NK-92 (cell line): Measurements from ENCODE around the gene ZNF580.

ENCODE experiments used
- DNase-seq: peaks from one replicate; lab custom pipeline; 2025; ENCODE audit not compliant: unreplicated experiment; lab: John Stamatoyannopoulos, UW

The ZNF580 gene

DNA sequence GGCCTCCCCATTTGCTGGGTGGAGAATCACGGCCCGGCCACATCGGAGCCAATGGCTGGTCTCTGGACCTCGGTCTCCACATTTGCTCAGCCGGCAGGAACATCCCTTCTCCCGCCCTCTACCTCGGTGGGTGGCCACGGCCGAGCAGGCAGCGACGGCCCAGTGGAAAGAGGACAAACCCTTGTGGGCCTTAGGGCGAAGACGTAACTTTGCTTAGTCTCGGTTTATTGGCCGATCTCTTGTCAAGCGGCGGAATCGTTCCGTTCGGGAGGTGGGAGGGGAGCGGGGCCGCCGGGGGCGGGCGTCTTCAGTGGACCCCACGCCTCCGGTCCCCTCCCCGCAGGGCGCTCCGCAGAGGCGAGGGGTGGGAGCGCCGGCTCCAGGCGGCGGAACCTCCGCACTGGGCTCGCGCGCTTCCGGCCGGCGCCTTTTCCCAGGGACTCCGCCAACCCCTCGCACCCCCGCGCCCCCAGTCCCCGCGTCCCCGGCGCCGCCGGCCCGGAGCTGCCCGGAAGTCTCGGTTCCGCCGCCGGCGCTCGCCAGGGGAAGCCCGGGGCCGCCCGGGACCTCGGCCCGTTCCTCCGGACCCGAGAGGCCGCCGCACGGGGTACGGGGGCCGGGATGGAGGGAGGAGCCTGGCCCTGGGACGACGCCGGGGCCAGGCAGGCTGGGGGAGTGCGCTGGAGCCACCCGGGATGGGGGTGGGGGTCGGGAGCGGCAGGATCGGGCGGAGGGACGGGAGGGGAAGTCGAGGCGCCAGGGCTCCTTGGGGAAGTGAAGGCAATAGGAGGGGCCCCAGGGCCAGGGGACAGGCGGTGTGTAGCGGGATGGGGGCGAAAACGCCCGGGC lies at the start of gene ZNF580:
Gene ZNF580, plus strand, starts transcription at position 426 of the 849 bp plus-strand sequence. CDS start 1,507 bp downstream, outside the sequence.
- no peak for DNase-seq

DNA sequence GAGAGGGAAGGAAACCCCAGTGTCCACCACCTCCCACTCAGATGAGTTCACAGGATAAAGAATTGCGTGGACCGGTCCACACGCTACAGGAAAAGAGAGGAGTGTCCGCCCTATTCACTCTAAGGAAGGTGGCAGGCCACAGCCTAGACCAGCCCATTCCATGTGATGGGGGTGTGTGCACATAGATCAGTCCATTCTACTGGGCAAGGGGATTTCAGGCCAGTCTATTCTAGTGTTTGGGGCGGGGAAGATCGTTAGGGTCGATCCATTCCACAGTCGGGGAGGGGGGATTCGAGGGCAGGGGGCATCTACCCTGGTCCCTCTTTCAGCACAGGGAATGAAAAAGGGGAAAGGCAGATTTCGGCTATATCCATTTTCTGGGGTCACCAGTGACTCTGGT lies 49.2 kb upstream of the ZNF580 start:
- no peak for DNase-seq

DNA sequence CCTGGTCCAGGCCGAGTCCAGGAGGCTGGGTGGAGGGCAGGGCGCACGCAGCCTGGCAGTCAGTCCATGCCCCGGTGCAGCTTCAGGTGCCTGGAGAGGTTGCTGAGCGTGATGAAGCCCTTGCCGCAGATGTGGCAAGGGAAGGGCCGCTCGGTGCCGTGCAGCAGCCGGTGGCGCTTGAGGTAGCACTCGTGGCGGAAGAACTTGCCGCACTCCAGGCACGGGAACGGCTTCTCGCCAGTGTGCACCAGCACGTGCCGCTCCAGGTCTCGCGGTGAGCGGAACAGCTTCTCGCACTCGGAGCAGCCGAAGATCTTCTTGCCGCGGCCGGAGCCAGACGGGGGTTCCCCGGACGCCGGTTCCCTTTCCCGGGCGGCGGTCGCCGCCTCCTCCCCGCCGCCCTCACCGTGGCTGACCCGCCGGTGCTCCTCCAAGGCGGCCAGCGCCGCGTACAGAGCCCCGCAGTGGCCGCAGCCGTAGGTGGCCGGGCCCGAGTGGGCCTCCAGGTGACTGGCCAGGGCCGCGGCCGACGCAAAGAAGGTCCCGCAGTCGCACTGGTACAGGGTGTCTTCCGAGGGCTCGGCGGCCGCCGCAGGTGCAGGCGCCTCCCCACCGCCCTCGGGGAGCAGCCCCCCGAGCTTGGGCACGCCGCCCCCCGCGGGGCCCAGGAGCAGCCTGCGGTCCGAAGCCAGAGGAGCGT lies 48.3 kb upstream of the ZNF580 start:
- DNase-seq, result no peak

- DNase-seq, result no peak
Observed at GRCh38 chr19:55593096-55593772, 47.6 kb upstream of the ZNF580 start.

- DNase-seq, result no peak
Observed at GRCh38 chr19:55594996-55595545, 45.7 kb upstream of the ZNF580 start.

- no peak for DNase-seq
Observed at GRCh38 chr19:55596304-55596703, 44.5 kb upstream of the ZNF580 start.

GRCh38 chr19:55597501-55597921 lies 43.3 kb upstream of the ZNF580 start:
- no peak for DNase-seq

DNA sequence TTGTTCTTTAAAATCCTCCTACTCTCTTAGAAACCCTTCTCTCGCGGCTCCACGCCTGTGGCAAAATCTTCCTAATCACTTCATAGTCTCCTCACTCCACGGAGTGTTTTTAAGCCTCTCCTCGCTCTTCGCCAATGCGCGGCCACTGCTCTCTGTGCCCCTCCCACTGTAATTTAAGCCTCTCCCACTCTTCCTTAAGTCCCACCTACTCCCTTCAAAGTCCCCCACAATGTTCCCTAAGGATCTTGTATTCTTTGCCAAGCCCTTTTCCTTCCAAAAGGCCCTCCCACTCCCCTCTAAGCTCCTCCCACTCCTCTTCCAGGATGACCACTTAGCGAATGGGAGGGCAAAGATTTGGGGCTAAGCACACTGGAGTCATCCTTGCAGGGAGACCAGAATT lies 42.8 kb upstream of the ZNF580 start:
- DNase-seq, result no peak

GRCh38 chr19:55598719-55599467 lies 41.9 kb upstream of the ZNF580 start:
- DNase-seq, result peak; percentile 58

- DNase-seq, result peak; percentile 82
Observed at GRCh38 chr19:55599468-55599841, 41.3 kb upstream of the ZNF580 start, which contains the start of gene FIZ1. FIZ1 (minus strand) TSS chr19:55599517; CDS start chr19:55597865, 1,652 bp downstream.

GRCh38 chr19:55599842-55600661 lies 40.8 kb upstream of the ZNF580 start, which contains the start of gene ZNF524:
ZNF524 (plus strand) TSS chr19:55600288; CDS start chr19:55602113, 1,825 bp downstream.
- DNase-seq, result peak; percentile 42

DNA sequence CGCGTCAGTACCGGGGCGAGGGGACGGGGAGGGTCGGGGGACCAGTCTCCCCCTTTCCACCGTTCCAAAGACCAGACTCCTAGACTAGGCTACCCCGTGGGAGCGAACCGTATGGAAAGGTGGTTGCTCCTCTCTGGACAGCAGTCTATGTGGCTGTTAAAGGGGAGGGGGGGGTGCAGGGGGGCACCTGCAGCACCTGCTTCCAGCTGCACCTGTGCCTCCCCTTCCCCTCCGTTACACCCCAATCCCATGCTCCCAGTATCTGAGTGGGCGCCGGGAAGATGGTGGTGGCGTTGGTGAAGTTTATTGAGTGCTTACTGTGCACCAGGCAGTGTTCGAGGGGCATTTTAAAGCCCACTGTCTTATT lies 40.2 kb upstream of the ZNF580 start:
- DNase-seq, result no peak

DNA sequence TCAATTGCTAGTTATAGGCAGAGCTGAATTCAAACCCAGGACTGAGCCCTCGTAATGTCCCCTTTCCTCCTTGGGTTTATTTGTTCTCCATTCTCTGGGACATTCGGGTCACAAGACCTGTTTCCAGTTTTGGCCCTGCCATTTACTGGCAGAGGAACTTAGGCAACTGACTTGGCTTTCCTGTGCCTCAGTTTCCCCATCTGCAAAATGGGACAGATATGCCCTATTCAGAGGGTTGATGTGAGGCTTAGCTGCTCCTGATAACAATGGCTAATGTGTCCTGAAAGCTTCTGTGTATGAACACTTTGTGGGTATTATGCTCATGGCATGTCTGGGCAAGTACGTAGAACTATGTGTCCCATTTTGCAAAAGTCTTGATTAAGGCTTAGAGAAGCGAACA lies 39.7 kb upstream of the ZNF580 start:
- no peak for DNase-seq

DNA sequence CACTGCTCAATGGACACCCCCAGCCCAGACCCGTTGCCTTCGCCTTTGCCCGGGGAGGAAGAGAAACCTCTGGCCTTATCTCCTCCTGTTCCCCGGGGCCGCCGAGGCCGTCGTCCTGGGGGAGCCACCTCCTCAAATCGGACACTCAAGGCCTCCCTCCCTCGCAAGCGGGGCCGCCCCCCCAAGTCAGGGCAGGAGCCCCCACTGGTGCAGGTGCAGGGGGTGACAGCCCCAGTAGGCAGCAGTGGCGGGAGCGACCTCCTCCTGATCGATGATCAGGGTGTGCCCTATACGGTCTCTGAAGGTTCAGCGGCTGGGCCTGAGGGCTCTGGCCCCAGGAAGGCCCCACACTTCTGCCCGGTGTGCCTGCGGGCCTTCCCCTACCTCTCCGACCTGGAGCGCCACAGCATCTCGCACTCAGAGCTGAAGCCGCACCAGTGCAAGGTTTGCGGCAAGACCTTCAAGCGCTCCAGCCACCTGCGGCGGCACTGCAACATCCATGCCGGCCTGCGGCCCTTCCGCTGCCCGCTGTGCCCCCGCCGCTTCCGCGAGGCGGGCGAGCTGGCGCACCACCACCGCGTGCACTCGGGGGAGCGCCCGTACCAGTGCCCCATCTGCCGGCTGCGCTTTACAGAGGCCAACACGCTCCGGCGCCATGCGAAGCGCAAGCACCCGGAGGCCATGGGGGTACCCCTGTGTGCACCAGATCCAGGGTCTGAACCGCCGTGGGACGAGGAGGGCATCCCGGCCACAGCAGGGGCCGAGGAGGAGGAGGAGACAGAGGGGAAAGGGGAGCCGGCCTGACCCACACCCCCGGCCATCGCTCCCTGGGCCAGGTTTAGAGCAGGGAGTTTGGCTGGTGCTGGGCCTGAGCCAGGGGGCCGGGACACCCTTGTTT lies 38.4 kb upstream of the ZNF580 start:
- DNase-seq, result no peak

- no peak for DNase-seq
Observed at GRCh38 chr19:55603115-55603514, 37.7 kb upstream of the ZNF580 start.

DNA sequence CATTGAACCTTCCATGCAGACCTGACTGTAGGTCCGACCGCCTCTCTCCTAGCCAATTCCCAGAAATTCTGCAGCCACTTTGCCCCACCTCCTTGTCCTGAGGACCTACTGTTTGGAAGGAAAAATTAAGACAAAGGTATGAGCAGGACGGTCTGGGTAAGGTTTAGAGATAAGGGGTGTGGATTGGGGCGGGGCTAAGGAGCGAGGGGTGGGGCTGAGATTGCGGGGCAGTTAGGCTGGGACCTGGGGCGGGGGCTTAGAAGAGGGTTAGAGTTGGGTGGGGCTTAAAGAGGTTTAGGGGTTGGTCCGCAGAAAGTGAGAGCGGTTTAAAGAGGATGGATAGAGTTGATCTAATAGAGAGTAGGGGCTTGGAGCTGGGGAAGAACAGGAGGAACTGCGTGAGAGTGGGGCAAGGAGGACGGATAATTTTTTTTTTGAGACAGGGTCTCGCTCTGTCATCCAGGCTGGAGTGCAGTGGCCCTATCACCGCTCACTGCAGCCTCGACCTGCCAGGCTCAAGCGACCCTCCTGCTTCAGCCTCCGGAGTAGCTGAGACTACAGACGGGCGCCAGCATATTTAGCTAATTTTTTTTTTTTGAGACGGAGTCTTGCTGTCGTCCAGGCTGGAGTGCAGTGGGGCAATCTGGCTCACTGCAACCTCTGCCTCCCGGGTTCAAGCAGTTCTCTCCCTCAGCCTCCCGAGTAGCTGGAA lies 37.1 kb upstream of the ZNF580 start:
- DNase-seq, result no peak

- DNase-seq, result peak; percentile 85
Observed at GRCh38 chr19:55605207-55605636, 35.6 kb upstream of the ZNF580 start.
